ENCODE data around the gene MPPED2. TPM values are rescaled to one million over a fixed set of nuclear protein-coding genes. Genes with fewer than 3 reads are reported as not detected.

Gene MPPED2
- total and polyA plus RNA-seq, 8 donors: 0.12 to 10.3 (median 2.5) TPM

GRCh38 chr11:30619767-30620166, 33.6 kb upstream of the MPPED2 start:
- DNase-seq: no peak
- Histone ChIP-seq H3K27me3 (no peaks in the 10 kb centered on the region), H3K9me3 (peaks cover 0 to 5% (median 0%) of the 10 kb centered on the region in 4 donors), H3K4me1 (no peaks in the 10 kb centered on the region), H3K36me3 (no peaks in the 10 kb centered on the region), H3K27ac (no peak overlapping the region), H3K4me3 (no peak overlapping the region)
- 74 to 88% (median 81%) methylated on average over 1 of the region's 1 CpG for WGBS, 5 donors
- intact Hi-C loops (cut with DNase I; ENCODE audit: low total_unique reads): no loop called here
- no peak for TF ChIP-seq EP300 (IDR thresholded peaks at IDR 0.05)
- no peak for TF ChIP-seq CTCF (IDR thresholded peaks at IDR 0.05)
- TF ChIP-seq POLR2AphosphoS5 (IDR thresholded peaks at IDR 0.05): no peak
- no peak for TF ChIP-seq POLR2A (IDR thresholded peaks at IDR 0.05)

- DNase-seq: no peak
- TF ChIP-seq POLR2AphosphoS5 (IDR thresholded peaks at IDR 0.05): no peak
- TF ChIP-seq EP300 (IDR thresholded peaks at IDR 0.05): no peak
- TF ChIP-seq CTCF (IDR thresholded peaks at IDR 0.05): no peak
- no peak for TF ChIP-seq POLR2A (IDR thresholded peaks at IDR 0.05)
- H3K27ac ChIP-seq: no peak overlapping the region
- H3K4me1 ChIP-seq: no peaks in the 10 kb centered on the region
- no peaks in the 10 kb centered on the region for H3K27me3 ChIP-seq
- H3K36me3 ChIP-seq: no peaks in the 10 kb centered on the region
- intact Hi-C loops (cut with DNase I; ENCODE audit: low total_unique reads): no loop called here
- peaks cover 0 to 5% (median 0%) of the 10 kb centered on the region in 4 donors for H3K9me3 ChIP-seq
- no peak overlapping the region for H3K4me3 ChIP-seq
These were observed 31.6 kb upstream of the MPPED2 start for GRCh38 chr11:30617762-30618161.

- Histone ChIP-seq H3K4me3 (no peak overlapping the region), H3K4me1 (no peaks in the 10 kb centered on the region), H3K9me3 (no peaks in the 10 kb centered on the region), H3K27me3 (no peaks in the 10 kb centered on the region), H3K36me3 (no peaks in the 10 kb centered on the region), H3K27ac (no peak overlapping the region)
- intact Hi-C loops (cut with DNase I; ENCODE audit: low total_unique reads): no loop called here
- no peak for DNase-seq
- WGBS, 5 donors: 88 to 91% (median 89%) methylated on average over 3 of the region's 3 CpGs
- TF ChIP-seq EP300 (IDR thresholded peaks at IDR 0.05) (no peak), CTCF (IDR thresholded peaks at IDR 0.05) (no peak), POLR2AphosphoS5 (IDR thresholded peaks at IDR 0.05) (no peak), POLR2A (IDR thresholded peaks at IDR 0.05) (no peak)
These were observed 24.5 kb upstream of the MPPED2 start for GRCh38 chr11:30610628-30611027.

- no peaks in the 10 kb centered on the region for H3K36me3 ChIP-seq
- intact Hi-C loops (cut with DNase I; ENCODE audit: low total_unique reads): no loop called here
- no peaks in the 10 kb centered on the region for H3K27me3 ChIP-seq
- DNase-seq: no peak
- H3K27ac ChIP-seq: no peak overlapping the region
- TF ChIP-seq POLR2A (IDR thresholded peaks at IDR 0.05) (no peak), CTCF (IDR thresholded peaks at IDR 0.05) (no peak), POLR2AphosphoS5 (IDR thresholded peaks at IDR 0.05) (no peak), EP300 (IDR thresholded peaks at IDR 0.05) (no peak)
- no peak overlapping the region for H3K4me3 ChIP-seq
- H3K4me1 ChIP-seq: no peaks in the 10 kb centered on the region
- no peaks in the 10 kb centered on the region for H3K9me3 ChIP-seq
These were observed 22.4 kb upstream of the MPPED2 start for GRCh38 chr11:30608534-30608933.

Measured in stomach (tissue), 9 donors.